Neural crest cell (in vitro differentiated cells): ENCODE measurements around the gene SP6. TPM values are rescaled to one million over a fixed set of nuclear protein-coding genes. Genes with fewer than 3 reads are reported as not detected.

ENCODE experiments used
- DNase-seq: peaks from one replicate; pipeline ENCODE4 v3.0.0; 2021; ENCODE audit warnings: low read depth, mixed read lengths, low spot score
- H3K27ac Mint-ChIP-seq: one replicate; pipeline ENCODE4 v1.8.0; 2021; ENCODE audit warnings: mild to moderate bottlenecking, mixed read lengths; ENCODE audit not compliant: unreplicated experiment
- H3K27me3 Mint-ChIP-seq: 2 replicates; pipeline ENCODE4 v1.8.0; 2021; ENCODE audit warnings: low read depth, mild to moderate bottlenecking, mixed read lengths
- H3K36me3 Mint-ChIP-seq: 2 replicates; pipeline ENCODE4 v1.8.0; 2021; ENCODE audit warnings: low read depth, mild to moderate bottlenecking, mixed read lengths
- H3K4me1 Mint-ChIP-seq: 2 replicates; pipeline ENCODE4 v1.8.0; 2021; ENCODE audit warnings: mixed read lengths
- H3K4me3 Mint-ChIP-seq: one replicate; pipeline ENCODE4 v1.8.0; 2021; ENCODE audit warnings: mild to moderate bottlenecking, mixed read lengths
- H3K9me3 Mint-ChIP-seq: 2 replicates; pipeline ENCODE4 v1.8.0; 2021; ENCODE audit warnings: mixed read lengths
- CTCF ChIP-seq: fragments of 200-600 bp; sonication (generic); conservative IDR thresholded peaks from 2 replicates; pipeline ENCODE4 v1.5.0; 2021; ENCODE audit warnings: antibody characterized with exemption, mild to moderate bottlenecking
- total RNA-seq: library from RNA; stranded (reverse); gene quantifications from 2 replicates; pipeline ENCODE4 v1.2.1, GENCODE V29; 2021

Gene SP6
- total RNA-seq, 1 donor from 2014 or later = 0.16 TPM

- no peaks in the 10 kb centered on the region for H3K27me3 Mint-ChIP-seq
- DNase-seq = peak; percentile 100
- peak within 1 kb of the TSS; percentile 95 for H3K4me3 Mint-ChIP-seq
- no peaks in the 10 kb centered on the region for H3K9me3 Mint-ChIP-seq
- H3K27ac Mint-ChIP-seq = peak within 1 kb of the TSS; percentile 90
- peaks cover 33% of the 10 kb centered on the region for H3K4me1 Mint-ChIP-seq
- peaks cover 2% of the 10 kb centered on the region for H3K36me3 Mint-ChIP-seq
- TF ChIP-seq CTCF = no peak
Observed at GRCh38 chr17:47895856-47896671, 45.1 kb upstream of the SP6 start, which contains the start of gene SP2. Gene SP2, plus strand, starts transcription at chr17:47896236. Its CDS starts 51 bp downstream, at chr17:47896287.

- Mint-ChIP-seq H3K4me1 (peaks cover 33% of the 10 kb centered on the region), H3K4me3 (peak overlapping the region; percentile 95), H3K9me3 (no peaks in the 10 kb centered on the region), H3K36me3 (peaks cover 2% of the 10 kb centered on the region), H3K27ac (peak overlapping the region; percentile 65), H3K27me3 (no peaks in the 10 kb centered on the region)
- DNase-seq = no peak
- TF ChIP-seq CTCF = no peak
Observed at GRCh38 chr17:47895347-47895855, 44.4 kb upstream of the SP6 start.

- DNase-seq = no peak
- H3K27me3 Mint-ChIP-seq = no peaks in the 10 kb centered on the region
- no peaks in the 10 kb centered on the region for H3K9me3 Mint-ChIP-seq
- H3K4me1 Mint-ChIP-seq = peaks cover 33% of the 10 kb centered on the region
- H3K27ac Mint-ChIP-seq = no peak overlapping the region
- no peak for TF ChIP-seq CTCF
- peaks cover 2% of the 10 kb centered on the region for H3K36me3 Mint-ChIP-seq
- peak overlapping the region; percentile 95 for H3K4me3 Mint-ChIP-seq
Observed at GRCh38 chr17:47894498-47895346, 43.8 kb upstream of the SP6 start.

- DNase-seq = no peak
- no peak overlapping the region for H3K27ac Mint-ChIP-seq
- H3K36me3 Mint-ChIP-seq = no peaks in the 10 kb centered on the region
- H3K4me1 Mint-ChIP-seq = peaks cover 15% of the 10 kb centered on the region
- no peak for TF ChIP-seq CTCF
- no peaks in the 10 kb centered on the region for H3K27me3 Mint-ChIP-seq
- H3K9me3 Mint-ChIP-seq = no peaks in the 10 kb centered on the region
- H3K4me3 Mint-ChIP-seq = peak overlapping the region; percentile 20
Observed at GRCh38 chr17:47891545-47892088, 40.7 kb upstream of the SP6 start.
